Ammon's horn (tissue), 1 donor: ENCODE data around the gene ST13.
"Not testable (repeated sequence)": the region's sequence is repeated elsewhere in the genome, so short reads cannot be mapped to it uniquely, and the experiment has no call there.

Experiments used
- DNase-seq: peaks from one replicate; pipeline ENCODE4 v3.0.0-alpha.2; 2016; ENCODE audit warnings: low spot score

The ST13 gene

DNA sequence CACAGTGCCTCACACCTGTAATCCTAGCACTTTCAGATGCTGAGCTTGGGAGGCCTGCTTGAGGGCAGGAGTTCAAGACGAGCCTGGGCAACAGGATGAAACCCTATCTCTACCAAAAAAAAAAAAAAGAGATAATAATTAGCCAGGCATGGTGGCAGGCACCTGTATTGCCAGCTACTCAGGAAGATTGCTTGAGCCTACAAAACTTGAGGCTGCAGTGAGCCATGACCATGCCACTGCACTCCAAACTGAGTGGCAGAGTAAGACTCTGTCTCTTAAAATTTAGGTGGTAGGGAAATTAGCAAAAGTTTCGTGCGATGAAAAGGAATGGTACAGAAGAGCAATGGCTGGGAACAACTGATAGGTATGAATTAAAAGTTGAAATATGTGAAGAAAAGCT lies 18.0 kb downstream of the ST13 start:
- DNase-seq: no peak

DNA sequence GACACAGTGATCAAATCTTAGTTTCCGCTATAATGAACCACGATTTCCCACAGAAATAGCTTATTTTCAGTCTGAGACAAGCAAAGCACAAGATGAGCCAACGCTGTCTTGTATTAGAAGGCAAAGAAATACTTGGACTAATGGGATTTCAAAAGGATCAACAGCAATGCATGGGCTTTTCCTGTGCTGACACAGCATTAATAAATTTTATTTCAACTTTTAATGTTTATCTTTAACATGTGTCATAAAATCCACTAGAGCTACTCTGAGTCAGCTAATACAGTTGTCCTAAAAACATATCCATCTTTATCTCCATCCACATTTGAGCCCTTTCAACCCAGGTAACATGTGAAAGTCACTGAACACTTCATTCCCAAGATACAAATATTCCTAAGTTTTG lies 21.8 kb downstream of the ST13 start:
- no peak for DNase-seq

DNA sequence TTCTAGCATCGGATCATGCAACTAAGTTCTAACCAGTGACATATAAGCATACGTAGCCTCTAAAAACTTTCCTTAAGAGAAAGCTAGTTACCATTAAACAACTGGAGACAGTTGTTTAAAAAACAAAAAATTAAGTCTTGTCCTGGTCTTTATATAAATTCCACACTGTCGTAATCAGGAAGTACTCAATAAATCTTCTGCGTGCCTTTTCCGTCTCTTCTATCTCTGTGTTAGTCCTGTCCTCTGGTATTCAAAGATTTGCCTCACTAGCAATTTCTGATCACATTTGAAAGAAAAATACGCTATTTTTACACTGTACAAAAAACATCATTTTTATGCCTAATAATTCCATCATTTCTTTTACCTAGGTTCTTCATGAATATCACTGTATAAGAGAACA lies 27.3 kb downstream of the ST13 start:
- DNase-seq: no peak

DNA sequence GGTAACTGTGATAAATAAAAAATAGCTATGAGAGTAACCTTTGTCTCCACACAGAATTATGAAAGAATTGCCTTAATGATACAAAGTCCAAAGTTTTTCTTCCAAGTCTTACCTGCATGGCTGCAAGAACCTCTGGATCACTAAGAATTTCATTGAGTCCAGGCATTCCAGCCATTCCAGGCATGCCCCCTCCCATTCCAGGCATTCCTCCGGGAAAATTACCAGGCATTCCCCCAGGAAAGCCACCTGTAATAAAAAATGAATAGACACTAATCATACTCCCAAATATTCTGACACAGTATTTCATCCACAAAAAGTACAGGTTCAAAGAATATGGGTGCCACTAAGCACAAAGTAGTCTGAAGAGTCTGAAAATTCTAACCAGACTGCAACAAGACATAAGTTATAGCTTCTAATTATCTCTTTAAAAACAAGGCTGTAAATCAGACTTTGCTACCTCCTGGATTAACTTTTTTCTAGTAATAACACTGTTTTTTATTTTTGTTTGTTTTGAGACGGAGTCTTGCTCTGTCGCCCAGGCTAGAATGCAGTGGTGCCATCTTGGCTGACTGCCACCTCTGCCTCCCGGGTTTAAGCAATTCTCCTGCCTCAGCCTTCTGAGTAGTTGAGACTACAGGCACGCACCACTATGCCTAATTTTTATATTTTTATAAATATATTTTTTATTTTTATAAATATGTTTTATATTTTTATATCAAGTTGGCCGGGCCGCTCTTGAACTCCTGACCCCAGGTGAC lies 29.3 kb downstream of the ST13 start:
- no peak for DNase-seq

DNA sequence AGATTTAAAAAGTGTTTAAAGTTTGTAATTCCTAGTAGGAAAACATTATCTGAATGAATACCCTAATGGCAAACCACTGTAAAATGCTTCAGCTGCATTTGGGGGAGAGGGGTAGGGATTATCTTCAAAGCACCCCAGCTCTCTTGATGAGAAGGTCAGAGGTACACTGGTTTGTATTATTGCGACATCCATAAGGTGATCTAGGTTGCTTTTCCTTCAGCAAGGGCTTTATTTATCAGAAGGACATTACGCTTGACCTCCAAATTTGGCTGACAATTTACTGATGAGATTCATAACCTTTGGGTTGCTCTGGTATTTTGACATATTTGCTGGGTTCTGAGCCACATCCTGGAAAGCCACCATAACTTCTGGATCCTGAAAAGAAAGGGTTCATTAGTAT lies 30.1 kb downstream of the ST13 start:
- DNase-seq: not testable (repeated sequence)

DNA sequence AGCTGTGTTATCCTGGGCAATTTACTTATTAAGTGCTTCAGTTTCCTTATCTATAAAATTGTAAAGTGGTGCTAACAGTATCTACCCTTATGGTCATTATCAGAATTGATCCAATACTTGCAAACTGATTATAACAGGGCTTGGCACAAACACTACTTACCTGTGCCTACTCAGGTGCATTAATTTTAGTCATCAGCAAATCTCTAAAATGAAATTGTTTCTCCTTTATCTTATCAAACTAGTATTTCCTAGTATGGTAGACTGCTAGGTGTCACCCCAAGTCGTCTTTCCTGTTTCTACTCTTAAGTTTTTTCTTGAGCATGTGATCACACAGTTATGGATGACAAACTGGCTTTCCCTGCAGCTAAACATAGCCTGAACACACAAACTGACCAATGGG lies 33.0 kb downstream of the ST13 start:
- DNase-seq: no peak

DNA sequence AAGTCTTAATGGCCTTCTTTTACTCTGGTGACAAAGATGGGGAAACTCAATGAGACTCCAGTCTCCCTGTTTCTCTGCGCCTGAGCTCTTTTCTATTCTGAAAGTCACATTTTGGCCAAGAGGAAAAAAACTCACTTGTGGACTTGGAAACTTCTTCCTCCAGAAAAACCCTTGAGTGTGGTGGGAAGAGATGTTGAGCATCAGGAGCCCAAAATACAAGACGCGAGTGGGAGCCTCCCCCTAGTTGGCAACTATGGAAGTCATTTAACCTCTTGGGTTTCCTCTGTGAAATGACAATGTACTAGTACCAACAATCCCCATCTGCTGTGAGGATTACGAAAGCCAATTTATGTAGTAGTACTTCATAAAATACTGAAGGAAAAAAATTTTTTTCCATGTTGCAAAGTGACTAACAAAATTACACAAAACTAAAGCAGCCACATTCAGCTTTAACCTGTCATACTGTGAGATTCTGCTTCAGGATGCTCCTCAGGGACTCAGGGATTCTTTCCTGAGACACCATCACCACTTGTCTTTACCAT lies 36.8 kb downstream of the ST13 start:
- DNase-seq: peak; percentile 25

DNA sequence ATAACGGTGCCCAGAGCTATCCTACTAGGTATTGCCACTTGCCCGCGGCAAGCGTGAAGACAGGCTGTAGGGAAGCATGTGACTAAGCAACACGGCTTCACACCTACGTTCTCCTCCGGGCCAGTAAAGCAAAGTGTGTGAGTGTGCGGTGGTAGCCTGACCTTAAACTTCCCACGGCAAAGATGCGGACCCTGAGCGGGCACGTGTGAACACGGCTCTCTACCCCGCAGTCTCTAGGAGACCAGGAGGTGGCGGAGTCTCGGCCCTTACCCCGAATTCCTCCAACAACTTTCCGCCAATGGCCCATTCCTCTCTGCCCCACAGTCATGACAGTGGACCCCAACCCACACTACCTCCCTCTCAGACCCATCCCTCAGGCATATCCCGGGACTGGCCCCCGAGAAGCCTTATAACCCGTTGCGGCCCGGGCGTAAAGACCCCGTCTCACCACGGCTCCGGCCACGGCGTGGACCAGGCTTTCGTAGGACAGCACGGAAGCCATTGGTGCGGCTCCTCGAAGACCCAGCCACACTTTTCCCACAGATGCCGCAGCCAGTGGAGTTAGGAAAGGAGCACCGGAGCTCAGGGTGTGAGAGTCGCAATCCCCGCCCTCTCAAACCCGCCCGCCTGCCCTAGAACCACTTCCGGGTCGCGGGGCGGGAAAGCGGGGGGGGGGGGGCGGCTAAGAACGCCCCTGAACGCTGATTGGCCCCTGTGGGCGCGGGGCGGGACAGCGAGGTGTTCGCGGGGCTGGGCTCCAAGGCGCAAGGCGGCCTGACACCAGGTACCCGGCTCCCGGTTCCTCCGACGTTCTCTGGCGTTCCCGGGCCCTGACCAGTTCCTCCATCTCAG lies 37.5 kb downstream of the ST13 start, which contains the start of gene SLC25A17:
Gene SLC25A17 (minus strand): TSS at position 600 of the 852 bp plus-strand sequence. CDS start 98 bp downstream, at position 502.
- DNase-seq: peak; percentile 92

DNA sequence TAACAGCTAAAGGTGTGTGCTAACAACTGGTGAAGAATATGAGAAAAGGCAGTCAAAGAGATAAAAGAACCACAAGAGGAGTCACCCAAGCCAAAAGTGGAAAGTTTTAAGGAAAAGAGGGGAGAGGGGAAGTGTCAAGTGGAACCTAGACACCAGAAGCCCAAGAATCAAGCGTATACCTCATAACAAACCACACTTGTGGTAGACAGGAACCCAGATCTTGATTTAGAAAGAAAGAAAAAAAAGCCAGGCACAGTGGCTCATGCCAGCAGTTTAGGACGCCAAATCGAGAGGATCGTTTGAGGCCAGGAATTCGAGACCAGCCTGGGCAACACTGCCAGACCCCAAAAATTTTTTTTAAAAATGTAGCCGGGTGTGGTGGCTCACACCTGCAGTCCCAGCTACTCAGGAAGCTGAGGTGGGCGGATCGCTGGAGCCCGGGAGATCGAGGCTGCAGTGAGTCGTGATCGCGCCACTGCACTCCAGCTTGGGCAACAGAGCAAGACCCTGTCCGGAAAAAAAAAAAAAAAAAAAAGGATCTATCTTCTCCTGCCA lies 38.2 kb downstream of the ST13 start:
- DNase-seq: no peak

DNA sequence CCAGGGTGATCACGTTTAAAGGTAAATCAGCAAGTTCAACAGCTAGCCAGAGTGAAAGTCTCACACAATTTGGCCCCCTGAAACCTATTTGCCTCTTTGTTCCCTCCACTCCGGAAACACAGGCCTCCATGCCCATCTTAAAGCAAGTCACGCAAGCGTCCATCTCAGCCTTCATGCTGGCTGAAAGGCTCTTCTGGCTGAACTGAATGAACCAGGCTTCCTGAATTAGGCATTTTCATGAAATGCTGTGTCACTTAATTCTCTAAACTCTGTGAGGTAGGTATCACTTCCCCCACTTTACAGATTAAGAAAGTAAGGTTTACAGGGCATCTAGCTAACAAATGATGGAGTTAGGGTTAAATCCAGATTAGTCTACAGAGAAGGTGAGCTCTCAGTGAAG lies 38.7 kb downstream of the ST13 start:
- peak; percentile 4 for DNase-seq

DNA sequence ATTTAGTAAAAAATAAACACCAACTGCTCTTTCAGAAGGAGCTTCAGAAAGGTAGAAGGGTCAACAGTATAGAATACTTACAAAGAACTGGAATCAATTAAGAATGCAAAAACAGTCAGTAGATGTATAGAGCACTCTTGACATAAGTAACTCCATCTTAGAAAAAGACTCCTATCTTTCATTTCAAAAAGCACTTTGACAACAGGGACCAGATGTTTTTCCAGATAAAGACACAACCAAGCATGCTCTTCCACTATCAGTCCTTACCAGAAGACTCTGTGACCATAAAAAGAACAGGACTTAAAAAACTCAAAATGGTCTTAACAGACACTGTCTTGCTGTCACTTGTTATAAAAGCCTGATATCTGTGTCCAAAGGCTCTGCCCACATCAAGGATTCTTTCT lies 42.5 kb downstream of the ST13 start:
- no peak for DNase-seq

DNA sequence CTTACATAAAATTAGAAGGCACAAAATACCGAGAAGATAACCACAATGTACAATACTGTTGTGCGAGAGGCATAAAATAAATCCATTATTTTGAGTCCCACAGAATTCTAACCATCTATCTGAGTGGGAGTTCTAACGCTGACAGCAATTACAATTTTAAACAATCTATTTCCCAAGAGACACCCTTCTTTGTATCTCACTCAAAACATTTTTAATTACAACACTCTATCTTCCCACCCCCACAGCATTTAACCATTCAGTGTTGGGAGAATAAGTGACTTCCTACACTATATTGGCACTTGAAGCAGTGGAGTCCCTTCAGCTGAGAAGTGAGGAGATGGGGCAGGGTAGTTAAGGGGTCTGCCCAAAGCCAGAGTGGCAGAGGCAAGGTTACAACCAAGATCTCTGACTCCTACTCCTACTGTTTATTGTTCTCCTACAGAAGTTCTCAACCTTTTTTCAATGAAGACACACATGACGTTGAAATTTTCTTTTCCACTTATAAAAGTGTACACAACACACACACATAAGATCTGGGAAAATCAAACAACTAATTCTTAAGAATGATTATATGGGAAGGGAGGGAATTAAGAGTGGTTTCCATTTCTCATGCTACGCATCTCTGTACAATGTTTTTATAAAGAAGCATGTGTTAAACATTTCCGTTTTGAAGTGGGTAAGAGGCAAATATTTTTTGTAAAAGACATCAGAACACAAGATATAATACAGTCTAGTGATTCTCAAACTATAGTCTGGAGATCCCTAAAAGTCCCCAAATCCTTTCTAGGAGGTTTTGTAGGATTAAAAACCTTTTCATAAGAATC lies 48.2 kb downstream of the ST13 start:
- DNase-seq: no peak

DNA sequence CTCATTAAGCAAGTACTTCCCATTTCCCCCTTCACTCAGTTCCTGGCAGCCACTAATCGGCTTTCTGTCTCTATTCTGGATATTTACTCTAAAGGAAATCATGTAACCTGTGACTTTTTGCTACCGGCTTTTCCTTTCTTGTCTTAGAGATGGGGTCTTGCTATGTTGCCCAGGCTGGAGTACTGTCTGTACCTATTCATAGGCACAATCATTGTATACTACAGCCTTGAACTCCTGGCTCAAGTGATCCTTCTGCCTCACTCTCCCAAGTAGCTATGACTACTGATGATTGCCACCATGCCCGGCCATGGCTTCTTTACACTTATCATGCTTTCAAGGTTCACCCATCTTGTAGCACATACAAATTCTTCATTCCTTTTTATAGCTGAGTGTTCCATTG lies 49.7 kb downstream of the ST13 start:
- no peak for DNase-seq

DNA sequence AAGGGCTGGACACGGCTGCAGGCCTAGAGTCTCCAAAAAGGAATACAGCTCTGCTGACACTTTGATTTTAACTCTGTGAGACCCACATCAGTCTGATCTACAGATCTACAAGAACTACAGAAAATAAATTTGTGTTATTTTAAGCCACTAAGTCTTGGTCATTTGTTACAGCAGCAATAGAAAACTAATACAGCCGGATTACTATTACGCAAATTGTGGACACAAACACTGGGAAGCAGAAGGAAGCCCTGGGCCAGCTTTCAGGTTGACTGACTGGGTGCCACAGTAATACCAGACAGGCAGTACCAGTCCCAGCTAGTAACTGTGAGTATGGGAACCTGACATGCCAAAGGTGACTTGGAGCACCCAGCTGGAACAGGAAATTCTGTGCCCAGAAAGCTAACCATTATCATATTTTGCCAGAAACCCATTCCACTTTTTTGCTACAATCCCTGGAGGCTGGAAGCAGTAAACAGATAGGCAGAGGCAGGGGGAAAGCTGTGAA lies 50.7 kb downstream of the ST13 start:
- no peak for DNase-seq

DNA sequence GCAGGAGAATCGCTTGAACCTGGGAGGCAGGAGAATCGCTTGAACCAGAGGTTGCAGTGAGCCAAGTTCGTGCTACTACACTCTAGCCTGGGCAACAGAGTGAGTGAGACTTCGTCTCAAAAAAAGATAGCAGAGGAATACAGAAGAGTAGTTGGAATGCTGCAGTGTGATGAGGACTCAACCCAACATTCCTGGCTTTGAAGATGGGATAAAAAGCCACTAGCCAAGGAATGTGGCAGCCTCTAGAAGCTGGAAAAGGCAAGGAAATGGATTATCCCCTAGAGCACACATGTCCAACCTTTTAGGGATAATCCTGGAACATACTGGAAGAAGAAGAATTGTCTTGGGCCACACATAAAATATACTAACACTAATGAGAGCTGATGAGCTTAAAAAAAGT lies 51.2 kb downstream of the ST13 start:
- DNase-seq: no peak

DNA sequence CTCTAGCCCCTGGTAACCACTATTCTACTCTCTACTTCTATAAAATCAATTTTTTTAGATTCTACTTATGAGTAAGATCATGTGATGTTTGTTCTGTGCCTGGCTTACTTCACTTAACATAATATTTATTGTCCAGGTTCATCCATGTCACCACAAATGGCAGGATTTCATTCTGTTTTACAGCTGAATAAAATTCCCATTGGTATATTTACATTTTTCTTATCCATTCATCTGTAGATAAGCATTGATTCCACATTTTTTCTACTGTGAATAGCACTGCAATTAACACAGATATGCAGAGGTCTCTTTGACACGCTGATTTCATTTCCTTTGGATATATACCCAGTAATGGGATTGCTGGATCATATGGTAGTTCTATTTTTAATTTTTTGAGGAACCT lies 53.1 kb downstream of the ST13 start:
- DNase-seq: no peak

DNA sequence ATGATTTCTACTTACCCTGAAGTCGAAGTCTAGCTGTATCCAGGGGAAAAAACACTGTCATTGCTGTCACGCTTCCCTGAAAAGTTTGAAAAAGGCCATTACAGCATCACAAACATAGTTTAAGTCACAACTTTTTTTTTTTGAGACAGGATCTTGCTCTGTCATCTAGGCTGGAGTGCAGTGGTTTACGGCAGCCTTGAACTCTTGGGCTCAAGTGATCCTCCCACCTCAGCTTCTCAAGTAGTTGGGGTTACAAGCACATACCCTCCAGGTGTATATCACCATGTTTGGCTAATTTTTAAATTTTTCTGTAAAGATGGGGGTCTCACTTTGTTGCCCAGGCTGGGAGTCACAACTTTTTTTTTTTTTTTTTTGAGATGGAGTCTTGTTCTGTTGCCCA lies 57.4 kb downstream of the ST13 start:
- DNase-seq: no peak

DNA sequence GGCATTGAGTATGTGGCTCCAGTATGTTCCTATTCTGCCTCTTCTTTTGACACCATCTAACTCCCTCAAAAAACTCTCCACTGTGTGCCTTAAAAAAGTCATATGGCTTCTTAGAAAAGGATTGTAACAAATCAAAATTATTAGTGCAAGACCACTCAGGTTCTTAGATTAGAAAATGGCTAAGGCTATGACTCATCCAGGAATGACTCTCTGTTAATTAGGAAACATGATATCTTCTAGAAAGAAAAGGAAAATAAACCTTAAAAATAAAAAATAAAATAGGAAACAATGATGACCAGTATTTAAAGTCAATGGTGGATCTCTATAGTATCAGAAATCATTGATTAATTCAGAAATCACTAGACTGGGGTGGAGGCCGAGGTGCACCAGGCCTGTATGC lies 59.0 kb downstream of the ST13 start:
- DNase-seq: no peak

DNA sequence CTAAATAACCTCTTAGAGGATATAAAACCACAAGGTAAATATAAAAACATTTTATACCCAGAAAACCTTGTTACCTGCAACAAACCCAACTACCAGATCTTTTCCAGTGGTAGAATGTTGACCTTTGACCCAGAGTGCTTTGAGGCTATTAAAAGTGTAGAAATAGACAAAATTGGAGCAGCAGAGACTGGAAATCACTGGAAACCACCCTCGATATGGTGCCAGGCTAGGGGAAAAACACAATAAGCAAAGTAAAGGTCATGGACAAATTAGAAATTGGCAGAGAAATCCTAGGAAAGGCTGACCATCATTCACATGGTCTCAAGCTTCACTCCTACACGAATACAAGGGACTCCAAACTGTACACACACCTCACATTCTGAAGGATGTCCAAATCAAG lies 64.0 kb downstream of the ST13 start:
- DNase-seq: no peak

DNA sequence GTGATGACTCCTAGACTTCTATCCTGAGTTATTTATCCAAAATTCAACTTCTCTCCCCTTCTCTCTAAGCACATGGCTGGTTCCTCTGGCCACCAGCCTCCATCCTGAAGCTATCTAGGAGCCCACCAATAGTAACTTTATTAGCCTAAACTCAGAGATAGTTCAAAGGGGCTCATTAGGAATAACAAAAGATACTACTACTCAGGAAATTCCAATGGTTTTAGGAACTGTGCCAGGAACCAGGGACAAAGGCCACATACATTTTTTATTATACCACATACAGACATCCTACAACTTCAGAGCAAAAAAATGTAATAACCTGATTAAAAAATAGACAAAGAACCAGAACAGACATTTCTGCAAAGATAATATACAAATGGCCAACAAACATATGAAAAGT lies 65.2 kb downstream of the ST13 start:
- no peak for DNase-seq

DNA sequence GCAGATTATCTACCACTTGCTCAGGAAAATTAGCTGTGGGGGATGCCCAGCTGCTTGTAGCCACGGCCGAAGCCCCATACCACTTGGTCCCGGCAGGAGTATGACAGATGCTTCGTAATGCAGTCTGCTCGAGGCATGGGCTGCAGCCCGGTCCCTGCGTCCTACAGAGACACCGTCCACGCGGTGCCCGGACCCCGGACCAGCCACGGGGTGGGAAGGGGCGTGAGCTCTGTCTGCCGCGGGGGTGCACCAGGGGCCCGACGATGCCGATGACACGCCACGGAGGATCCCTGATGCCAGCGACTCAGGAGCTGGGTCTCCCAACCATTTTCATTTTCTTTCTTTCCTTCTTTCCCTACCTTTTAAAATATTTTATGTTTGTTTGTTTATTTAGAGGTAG lies 67.3 kb downstream of the ST13 start:
- DNase-seq: no peak

DNA sequence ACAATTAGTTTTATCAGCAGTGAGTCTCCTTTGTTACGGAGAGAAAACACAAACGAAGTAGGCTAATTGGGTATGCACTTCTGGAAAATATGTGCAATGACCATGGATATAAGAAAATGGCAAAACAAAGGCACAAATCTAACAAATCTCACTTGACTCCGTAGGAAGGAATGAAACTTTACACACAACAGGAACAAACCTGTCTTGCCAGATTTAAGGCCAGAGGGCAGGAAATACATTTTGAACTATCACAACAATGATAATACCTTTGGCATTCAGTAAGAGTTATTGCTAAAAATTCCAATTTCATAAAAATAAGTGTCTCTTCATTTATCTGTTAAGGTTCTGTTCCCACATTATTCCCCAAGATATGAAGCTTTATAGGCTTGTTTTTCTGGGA lies 73.9 kb downstream of the ST13 start:
- DNase-seq: no peak
